AG08396 (cell line): ENCODE results near the gene LRRC70.
"Not testable (repeated sequence)": the region's sequence is repeated elsewhere in the genome, so short reads cannot be mapped to it uniquely, and the experiment has no call there.

ENCODE experiments used
- DNase-seq: peaks from one replicate; pipeline ENCODE4 v3.0.0; 2012; ENCODE audit warnings: low spot score, mixed read lengths

The LRRC70 gene

GRCh38 chr5:62607615-62608014, 29.0 kb downstream of the LRRC70 start:
- DNase-seq = no peak

- DNase-seq = no peak
These were observed 30.2 kb downstream of the LRRC70 start for GRCh38 chr5:62608529-62609511.

- no peak for DNase-seq
These were observed 35.7 kb downstream of the LRRC70 start for GRCh38 chr5:62614355-62614754.

GRCh38 chr5:62616615-62617277, 38.1 kb downstream of the LRRC70 start:
- no peak for DNase-seq

GRCh38 chr5:62617943-62618342, 39.3 kb downstream of the LRRC70 start:
- DNase-seq = no peak

- DNase-seq = no peak
These were observed 42.1 kb downstream of the LRRC70 start for GRCh38 chr5:62620761-62621160.

- no peak for DNase-seq
These were observed 42.7 kb downstream of the LRRC70 start for GRCh38 chr5:62621280-62621679.

GRCh38 chr5:62623271-62623670, 44.7 kb downstream of the LRRC70 start:
- DNase-seq = no peak

- not testable (repeated sequence) for DNase-seq
These were observed 45.8 kb downstream of the LRRC70 start for GRCh38 chr5:62624436-62624835.

GRCh38 chr5:62626534-62626933, 47.9 kb downstream of the LRRC70 start:
- DNase-seq = no peak

- DNase-seq = no peak
These were observed 48.5 kb downstream of the LRRC70 start for GRCh38 chr5:62627121-62627520.

GRCh38 chr5:62627901-62628300, 49.3 kb downstream of the LRRC70 start:
- no peak for DNase-seq
